ENCODE results near the gene ZFYVE27. TPM values are rescaled to one million over a fixed set of nuclear protein-coding genes. Genes with fewer than 3 reads are reported as not detected.

The ZFYVE27 gene
- total and polyA plus RNA-seq, 2 experiments from 2014 or later, result 50.7 to 59.8 TPM

- peaks cover 8% of the 10 kb centered on the region for H3K4me1 ChIP-seq (ENCODE audit: low read depth)
- no peak overlapping the region for H3K4me3 ChIP-seq
- no peaks in the 10 kb centered on the region for H3K9me3 ChIP-seq (ENCODE audit: low read depth)
- no peak for DNase-seq (ENCODE audit: low read depth in 1 of 2, low spot score in 1 of 2)
- H3K27ac ChIP-seq, result no peak overlapping the region
- H3K36me3 ChIP-seq, result no peaks in the 10 kb centered on the region
- H3K27me3 ChIP-seq, result peaks cover 21% of the 10 kb centered on the region
- TF ChIP-seq, protein P1, sequence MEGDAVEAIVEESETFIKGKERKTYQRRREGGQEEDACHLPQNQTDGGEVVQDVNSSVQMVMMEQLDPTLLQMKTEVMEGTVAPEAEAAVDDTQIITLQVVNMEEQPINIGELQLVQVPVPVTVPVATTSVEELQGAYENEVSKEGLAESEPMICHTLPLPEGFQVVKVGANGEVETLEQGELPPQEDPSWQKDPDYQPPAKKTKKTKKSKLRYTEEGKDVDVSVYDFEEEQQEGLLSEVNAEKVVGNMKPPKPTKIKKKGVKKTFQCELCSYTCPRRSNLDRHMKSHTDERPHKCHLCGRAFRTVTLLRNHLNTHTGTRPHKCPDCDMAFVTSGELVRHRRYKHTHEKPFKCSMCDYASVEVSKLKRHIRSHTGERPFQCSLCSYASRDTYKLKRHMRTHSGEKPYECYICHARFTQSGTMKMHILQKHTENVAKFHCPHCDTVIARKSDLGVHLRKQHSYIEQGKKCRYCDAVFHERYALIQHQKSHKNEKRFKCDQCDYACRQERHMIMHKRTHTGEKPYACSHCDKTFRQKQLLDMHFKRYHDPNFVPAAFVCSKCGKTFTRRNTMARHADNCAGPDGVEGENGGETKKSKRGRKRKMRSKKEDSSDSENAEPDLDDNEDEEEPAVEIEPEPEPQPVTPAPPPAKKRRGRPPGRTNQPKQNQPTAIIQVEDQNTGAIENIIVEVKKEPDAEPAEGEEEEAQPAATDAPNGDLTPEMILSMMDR (IDR thresholded peaks at IDR 0.05; ENCODE audit: low read depth, low read length), result no peak
These were observed 36.2 kb downstream of the ZFYVE27 start for GRCh38 chr10:97773096-97773495.

DNA sequence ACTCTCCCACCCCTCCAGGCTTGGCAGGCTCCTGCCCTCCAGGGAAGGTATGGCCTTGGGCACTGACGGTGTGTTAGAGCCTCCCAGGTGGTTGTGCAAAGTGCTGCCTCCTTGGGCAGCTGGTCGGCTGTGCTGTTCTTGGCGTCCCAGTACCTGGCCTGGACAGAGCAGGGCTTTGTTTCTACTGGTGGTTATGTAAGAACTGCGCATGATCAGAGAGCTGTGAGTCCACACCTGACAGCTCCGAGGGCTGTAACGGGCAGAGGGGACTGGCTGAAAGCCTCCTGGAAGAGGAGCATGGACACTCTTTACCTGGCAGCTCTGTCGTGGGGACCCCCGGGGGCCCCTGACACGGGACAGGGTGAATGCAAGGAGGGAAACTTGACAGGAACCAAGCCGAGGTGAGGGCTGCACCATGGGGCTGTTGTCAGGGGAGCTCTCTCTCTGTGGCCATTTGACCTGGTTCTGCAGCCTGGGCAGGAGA lies 37.9 kb downstream of the ZFYVE27 start:
- Histone ChIP-seq H3K27me3 (peaks cover 16% of the 10 kb centered on the region), H3K36me3 (no peaks in the 10 kb centered on the region), H3K4me1 (ENCODE audit: low read depth) (peaks cover 8% of the 10 kb centered on the region), H3K9me3 (ENCODE audit: low read depth) (no peaks in the 10 kb centered on the region), H3K4me3 (no peak overlapping the region), H3K27ac (no peak overlapping the region)
- TF ChIP-seq, protein P1 (IDR thresholded peaks at IDR 0.05; ENCODE audit: low read depth, low read length), result no peak
- no peak for DNase-seq (ENCODE audit: low read depth in 1 of 2, low spot score in 1 of 2)

GRCh38 chr10:97777143-97777542 lies 40.2 kb downstream of the ZFYVE27 start:
- H3K9me3 ChIP-seq (ENCODE audit: low read depth), result no peaks in the 10 kb centered on the region
- TF ChIP-seq, protein P1 (IDR thresholded peaks at IDR 0.05; ENCODE audit: low read depth, low read length), result no peak
- no peak for DNase-seq (ENCODE audit: low read depth in 1 of 2, low spot score in 1 of 2)
- H3K36me3 ChIP-seq, result no peaks in the 10 kb centered on the region
- H3K27ac ChIP-seq, result no peak overlapping the region
- H3K4me1 ChIP-seq (ENCODE audit: low read depth), result peaks cover 21% of the 10 kb centered on the region
- no peaks in the 10 kb centered on the region for H3K27me3 ChIP-seq
- H3K4me3 ChIP-seq, result no peak overlapping the region

- no peak for DNase-seq (ENCODE audit: low read depth in 1 of 2, low spot score in 1 of 2)
- Histone ChIP-seq H3K36me3 (no peaks in the 10 kb centered on the region), H3K9me3 (ENCODE audit: low read depth) (no peaks in the 10 kb centered on the region), H3K27ac (peak overlapping the region; percentile 12), H3K27me3 (no peaks in the 10 kb centered on the region), H3K4me1 (ENCODE audit: low read depth) (peaks cover 26% of the 10 kb centered on the region), H3K4me3 (no peak overlapping the region)
- TF ChIP-seq, protein P1 (IDR thresholded peaks at IDR 0.05; ENCODE audit: low read depth, low read length), result no peak
These were observed 41.7 kb downstream of the ZFYVE27 start for GRCh38 chr10:97778452-97779302.

- Histone ChIP-seq H3K9me3 (ENCODE audit: low read depth) (no peaks in the 10 kb centered on the region), H3K36me3 (no peaks in the 10 kb centered on the region), H3K4me3 (no peak overlapping the region), H3K27me3 (no peaks in the 10 kb centered on the region), H3K27ac (no peak overlapping the region), H3K4me1 (ENCODE audit: low read depth) (peaks cover 26% of the 10 kb centered on the region)
- DNase-seq (ENCODE audit: low read depth in 1 of 2, low spot score in 1 of 2), result no peak
- TF ChIP-seq, protein P1 (IDR thresholded peaks at IDR 0.05; ENCODE audit: low read depth, low read length), result no peak
These were observed 42.6 kb downstream of the ZFYVE27 start for GRCh38 chr10:97779492-97779891.
